Measurements from ENCODE around the gene SDF4.

DNA sequence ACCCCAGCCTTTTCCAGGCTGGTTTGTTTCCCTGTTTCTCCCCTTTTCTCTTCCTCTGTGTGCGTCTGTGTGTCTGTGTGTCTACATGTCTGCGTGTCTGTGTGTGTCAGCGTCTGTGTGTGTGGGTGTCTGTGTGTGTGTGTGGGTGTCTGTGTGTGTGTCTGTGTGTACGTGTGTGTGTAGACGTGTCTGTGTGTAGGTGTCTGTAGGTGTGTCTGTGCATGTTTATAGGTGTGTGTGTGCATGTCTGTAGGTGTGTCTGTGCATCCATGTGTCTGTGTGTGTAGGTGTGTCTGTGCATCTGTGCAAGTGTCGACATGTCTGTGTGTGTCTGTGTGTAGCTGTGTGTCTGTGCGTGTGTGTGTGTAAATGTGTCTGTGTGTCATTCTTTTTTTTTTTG lies 54.9 kb downstream of the SDF4 start:
- TF ChIP-seq, protein P1, sequence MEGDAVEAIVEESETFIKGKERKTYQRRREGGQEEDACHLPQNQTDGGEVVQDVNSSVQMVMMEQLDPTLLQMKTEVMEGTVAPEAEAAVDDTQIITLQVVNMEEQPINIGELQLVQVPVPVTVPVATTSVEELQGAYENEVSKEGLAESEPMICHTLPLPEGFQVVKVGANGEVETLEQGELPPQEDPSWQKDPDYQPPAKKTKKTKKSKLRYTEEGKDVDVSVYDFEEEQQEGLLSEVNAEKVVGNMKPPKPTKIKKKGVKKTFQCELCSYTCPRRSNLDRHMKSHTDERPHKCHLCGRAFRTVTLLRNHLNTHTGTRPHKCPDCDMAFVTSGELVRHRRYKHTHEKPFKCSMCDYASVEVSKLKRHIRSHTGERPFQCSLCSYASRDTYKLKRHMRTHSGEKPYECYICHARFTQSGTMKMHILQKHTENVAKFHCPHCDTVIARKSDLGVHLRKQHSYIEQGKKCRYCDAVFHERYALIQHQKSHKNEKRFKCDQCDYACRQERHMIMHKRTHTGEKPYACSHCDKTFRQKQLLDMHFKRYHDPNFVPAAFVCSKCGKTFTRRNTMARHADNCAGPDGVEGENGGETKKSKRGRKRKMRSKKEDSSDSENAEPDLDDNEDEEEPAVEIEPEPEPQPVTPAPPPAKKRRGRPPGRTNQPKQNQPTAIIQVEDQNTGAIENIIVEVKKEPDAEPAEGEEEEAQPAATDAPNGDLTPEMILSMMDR (conservative IDR thresholded peaks at IDR 0.05; ENCODE audit: low read depth, low read length): no peak
- TF ChIP-seq MAZ (IDR thresholded peaks at IDR 0.05; ENCODE audit: borderline replicate concordance, low read depth, low read length) (no peak), POLR2A (IDR thresholded peaks at IDR 0.05; ENCODE audit: low read depth, low read length) (no peak), RCOR1 (IDR thresholded peaks at IDR 0.05; ENCODE audit: insufficient replicate concordance, low read length) (no peak), SMC3 (IDR thresholded peaks at IDR 0.05; ENCODE audit: low read depth, low read length) (no peak), RAD21 (IDR thresholded peaks at IDR 0.05; ENCODE audit: low read length) (no peak)
- TF ChIP-seq, protein P2, sequence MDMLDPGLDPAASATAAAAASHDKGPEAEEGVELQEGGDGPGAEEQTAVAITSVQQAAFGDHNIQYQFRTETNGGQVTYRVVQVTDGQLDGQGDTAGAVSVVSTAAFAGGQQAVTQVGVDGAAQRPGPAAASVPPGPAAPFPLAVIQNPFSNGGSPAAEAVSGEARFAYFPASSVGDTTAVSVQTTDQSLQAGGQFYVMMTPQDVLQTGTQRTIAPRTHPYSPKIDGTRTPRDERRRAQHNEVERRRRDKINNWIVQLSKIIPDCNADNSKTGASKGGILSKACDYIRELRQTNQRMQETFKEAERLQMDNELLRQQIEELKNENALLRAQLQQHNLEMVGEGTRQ (IDR thresholded peaks at IDR 0.05; ENCODE audit: low read depth, low read length): no peak

Data from IMR-90 (cell line).